Activated CD4-positive, alpha-beta T cell treated with anti-CD3 and anti-CD28 coated beads for 48 hours (primary cell): ENCODE measurements around the gene GNG7.
"Not testable (repeated sequence)": the region's sequence is repeated elsewhere in the genome, so short reads cannot be mapped to it uniquely, and the experiment has no call there.

Experiments used
- DNase-seq: peaks from one replicate; pipeline ENCODE4 v3.0.0-alpha.2; 2020

Gene GNG7

DNA sequence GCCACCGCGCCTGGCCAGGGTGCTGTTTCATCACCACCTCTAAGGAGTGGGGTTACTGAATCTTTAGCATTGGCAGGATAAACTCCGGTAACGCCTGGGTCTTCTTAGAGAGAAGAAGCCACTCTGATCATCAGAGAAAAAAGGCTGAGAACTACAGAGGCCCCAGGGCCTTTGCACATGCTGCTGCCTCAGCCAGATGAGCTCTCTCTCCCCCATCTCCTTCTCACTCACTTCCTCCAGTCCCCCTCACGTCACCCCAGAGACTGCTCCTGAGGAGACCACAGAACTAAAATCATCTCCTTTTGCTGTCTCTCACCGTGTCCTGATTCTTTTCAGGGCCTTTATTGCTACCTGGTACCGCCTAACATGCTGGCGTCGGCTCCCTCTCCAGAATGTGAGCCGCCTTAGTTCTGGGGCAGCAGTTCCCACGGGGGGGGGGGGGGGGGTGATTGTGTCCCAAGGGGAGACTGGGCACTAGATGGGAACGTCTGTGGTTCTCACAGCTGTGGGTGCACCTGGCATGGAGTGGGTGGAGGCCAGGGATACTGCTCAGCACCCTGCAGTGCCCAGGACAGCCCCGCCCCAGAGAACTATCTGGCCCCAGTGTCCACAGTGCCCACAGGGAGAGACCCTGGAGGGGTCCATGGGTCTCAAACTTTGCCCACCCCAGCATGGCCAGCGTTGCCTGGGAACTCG lies 23.8 kb upstream of the GNG7 start:
- no peak for DNase-seq

DNA sequence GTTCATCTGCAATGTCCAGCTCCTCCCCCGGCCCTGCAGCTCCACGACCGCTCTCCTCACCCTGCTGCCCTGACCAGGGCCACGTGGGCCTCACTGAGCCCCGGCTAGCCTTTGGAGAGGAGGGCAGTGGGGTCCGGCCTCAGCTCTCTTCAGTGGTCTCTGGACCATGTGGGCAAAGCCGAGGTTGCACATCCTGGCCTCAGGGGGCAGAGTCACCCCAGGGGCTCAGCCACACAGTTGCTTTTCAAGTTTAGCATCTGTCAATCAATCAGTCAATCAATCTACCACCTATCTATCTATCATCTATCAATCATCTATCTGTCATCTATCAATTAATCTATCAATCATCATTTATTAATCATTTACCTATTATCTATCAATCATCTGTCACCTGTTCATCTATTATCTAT lies 21.7 kb upstream of the GNG7 start:
- no peak for DNase-seq

DNA sequence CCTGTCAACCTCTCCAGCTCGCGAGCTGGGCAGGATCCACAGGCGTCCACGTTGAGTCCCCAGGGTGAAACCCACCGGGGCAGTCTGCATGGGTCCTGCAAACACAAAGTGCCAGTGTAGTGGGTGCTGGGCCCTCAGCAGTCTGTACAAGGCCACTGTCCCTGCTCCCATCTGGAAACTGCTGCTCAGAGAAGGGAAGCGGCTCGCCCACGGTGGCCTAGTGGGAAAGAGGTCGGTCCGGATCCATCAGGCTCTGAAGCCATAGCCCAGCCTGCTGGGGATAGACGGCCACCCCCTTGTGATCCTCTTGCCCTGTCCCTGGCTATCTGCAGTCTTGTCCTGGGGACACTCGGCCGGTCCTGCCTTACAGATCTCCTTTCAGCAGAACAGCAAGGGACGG lies 21.3 kb upstream of the GNG7 start:
- no peak for DNase-seq

DNA sequence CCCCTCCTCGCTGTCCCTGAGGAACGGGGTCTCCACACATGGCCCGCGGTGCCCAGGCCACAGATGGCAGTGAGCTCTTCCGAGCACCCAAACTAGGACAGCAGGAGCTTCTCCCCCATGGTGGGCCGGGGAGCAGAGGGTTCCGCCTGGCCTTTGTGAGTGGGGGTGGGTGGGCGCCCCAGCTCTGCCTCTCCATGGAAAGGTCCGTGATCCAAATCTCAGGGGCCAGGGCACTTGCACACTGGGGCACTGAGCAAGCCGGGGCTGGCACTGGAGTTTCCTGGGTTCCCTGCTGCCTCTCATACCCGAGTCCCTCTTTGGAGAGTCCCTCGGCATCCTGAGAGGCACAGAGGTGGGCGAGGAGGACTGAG lies 20.8 kb upstream of the GNG7 start:
- DNase-seq = no peak

DNA sequence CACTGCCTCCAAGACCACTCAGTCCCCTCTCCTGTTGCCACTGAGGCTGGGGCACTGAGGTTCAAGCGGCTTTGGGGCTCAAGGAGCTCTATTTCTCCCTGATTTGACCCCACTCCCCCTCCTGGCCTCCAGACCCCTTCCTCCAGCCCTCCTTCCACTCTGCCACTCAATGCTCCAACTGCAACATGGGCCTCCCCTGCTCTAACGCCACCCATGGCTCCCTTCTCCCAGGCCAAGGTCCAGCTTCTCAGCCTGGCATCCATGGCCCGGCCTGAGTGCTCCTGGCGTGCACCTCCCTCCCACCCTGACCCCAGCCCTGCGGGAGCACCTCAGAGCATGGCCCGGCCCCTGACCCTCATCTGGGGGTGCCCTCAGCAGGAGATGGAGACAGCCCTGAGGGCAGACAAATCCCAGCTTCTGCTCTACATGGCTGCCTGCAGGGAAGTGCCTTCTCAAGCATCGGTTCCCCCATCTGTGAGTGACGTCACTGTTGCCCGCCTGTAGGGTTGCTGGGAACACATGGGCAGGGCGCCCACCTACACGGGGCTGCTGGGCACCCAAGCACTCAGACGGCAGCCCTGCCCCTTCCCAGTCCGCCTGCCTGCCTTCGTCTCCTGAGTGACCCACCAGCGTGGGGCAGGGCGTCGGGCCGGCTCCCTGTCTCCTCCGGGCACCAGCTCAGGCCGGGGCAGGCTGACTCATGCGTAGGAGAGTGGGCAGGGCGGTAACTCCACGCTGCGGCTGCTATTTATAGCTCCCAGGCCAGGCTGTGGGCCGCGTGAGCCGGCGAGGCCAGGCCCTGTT lies 20.2 kb upstream of the GNG7 start:
- DNase-seq = no peak

DNA sequence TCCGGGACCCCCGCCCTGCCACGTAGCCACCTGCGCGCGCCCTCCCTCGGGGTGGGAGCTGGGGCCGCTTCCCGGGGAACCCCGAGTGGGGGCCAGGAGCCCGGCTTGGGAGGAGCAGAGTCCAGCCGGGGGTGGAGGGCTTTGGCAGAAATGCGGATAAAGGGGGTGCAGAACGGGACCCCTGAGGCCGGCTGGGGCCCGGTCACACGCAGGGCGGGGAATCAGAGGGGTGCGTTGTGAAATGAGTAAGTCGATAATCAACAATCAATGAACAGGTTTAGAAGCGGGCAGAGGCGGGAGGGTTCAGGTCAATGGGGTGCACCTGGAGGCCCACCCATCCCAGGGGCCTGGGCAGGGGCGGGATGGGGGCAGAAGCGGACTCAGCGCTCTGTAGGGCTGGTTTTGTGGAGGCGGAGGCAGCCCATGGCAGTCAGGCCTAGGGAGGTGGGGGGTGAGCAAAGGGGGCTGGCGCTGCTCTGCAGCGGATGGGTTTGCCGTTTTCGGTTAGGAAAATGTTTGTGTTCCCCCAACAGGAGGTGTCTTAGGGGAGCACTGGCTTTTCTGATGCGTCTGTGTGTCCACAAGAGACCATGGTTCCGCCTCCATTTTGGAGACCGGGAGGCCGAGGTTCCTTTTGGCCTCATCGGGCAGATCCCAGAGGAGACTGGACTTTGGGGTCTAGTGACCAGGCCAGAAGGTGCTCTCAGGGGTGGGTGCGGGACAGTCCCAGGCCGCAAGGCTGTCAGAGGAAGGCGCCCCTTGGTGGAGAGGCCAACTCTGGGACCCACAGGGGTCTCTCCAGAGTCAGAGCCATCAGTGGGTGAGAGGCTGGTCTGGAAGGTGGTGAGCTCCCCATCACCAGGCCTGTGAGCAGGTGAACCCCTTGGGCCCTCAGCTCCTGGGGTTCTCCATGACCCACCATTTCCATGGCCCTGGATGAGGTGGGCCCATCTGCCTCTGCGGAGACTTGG lies 19.4 kb upstream of the GNG7 start:
- no peak for DNase-seq

DNA sequence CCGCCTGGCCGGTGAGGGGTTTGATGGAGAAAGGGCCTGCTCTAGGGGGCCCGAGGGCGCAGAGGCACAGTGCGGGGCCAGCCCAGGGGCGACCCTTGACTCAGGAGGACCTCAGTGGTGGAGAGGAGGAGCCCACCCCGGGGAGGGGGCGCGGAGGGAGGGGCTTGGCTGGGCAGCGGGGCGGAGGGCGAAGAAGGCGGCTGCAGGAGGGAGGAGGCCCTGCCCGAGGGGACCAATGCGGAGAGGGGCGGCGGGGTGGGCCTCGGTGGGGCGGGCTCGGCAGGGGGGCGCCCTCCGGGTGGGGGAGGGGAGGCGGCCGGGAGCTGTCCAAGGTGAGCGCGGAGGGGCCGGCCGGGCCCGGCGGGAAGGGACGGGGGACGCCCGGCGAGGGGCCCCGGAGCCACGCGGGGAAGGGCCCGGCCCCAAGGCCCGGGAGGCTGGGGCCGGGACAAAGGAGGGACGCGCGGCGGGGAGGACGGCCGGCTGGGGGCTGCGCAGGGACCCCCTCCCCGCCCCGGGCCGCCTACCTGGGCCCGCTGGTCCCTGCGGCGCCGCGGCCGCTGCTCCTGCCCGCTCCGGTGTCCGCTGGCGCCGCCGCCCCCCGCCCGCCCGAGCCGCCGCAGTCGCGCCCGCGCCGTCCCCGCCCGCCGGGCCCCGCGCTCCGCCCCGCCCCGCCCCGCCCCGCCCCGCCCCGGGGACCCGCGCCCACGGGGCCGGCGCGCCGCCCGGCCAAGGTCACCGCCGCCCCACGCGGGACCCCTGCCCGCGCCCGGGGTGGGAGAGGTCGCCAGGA lies 18.5 kb upstream of the GNG7 start, which contains the start of gene DIRAS1:
TSS of gene DIRAS1 (minus strand) at position 596 of the 793 bp plus-strand sequence. CDS start 3,566 bp downstream, outside the sequence.
- DNase-seq = no peak

DNA sequence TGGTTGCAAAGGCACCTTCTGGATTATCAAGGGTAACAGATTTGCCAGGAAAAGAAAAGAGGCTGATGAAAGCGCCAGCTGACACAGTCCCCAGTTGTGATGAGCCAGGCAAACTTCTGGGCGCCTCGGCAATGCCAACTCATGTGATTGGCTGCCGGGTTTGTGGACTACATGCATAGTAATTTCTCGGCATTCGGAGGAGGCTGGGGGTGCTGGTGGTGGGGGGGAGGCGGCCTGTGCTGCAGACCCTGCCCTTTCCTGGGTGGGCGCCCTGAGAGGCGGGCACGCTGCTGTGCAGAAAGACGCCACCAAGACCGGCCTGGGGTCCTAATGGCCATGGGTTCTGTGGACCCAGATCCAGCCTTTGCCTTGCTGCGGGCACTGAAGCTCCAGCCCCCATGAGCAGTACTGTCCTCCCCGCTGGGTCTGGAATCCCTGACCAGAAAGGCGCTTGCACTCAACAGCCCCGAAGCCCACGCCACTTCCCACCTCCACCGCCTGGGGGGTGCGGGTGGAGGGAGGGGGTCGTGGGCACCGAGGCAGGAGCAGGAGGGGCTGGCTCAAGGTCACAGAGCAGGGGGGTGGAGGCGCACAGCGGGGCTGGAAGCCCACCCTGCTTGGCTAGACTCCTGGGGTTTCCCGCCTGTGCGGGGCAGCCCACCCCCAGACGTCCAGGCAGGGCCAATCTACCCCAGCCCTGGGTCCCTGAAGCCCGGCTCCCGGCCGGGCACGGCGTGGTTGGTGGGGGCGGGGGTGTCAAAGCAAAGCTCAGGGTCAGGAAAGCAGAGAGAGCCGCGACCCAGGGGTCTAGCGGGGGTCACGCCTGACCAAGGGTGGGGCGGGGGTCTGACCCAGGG lies 17.7 kb upstream of the GNG7 start:
- peak; percentile 36 for DNase-seq

DNA sequence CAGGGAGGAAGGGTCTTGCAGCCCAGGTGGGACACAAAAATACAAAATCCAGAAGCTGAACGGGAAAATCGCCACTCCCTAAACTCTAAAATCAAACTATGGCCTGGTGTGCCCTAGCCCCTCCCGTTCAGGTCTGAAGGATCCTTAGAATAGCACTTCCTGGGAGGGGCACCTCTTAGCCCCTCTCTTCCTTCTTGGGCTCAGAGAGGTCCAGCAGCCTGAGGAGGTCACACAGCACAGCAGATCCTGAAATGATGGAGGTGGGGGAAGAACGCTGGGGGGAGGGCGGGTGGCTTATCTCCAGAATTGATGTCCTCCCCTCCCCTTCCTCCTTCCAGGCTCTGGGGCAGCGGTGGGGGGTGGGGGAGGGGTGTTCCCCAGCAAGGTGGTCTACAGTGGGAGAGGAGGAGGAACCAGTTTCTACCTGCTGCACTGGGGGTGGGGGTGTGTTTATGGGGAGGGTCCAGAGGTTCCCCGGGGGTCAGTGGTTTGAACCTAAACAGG lies 16.8 kb upstream of the GNG7 start:
- DNase-seq = no peak

DNA sequence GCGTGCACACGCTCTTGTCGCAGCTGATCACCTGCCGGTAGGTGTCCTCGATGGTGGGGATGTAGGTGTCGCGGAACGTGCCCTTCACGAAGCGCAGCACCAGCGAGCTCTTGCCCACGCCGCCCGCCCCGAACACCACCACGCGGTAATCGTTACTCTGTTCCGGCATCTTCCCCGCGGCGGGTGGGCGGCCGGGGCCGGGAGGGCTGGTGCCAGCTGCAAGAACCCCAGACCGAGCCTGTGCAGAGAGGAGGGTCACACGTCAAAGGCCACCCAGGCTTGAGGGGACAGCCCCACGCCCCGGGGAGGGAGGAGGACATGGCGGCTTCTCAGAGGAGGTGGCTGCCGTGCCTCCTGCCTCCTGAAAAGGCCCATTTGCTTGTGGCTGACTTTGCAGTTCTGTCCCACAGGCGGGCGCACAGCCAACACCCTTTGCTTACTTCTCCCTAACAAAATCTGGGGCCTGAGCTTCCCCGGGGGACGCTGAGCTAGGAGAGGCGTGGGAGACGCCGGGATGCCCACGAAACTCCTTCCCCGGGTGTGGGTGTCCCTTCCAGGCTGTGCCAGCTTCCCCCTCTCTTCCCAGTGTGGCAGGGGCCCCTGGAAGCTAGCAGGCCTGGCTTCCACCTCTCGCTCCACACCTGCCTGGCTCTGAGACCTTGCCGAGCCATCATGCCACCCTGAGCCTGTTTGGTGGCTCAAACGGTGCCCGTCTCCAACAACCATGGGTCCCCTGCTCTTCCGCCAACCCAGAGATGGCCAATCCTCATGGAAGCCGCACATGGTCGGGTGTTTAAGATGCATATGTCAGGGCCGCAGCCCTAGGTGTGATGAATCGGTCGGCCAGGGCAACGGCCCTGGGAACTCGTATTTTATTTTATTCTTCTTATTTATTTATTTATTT lies 15.4 kb upstream of the GNG7 start:
- no peak for DNase-seq

DNA sequence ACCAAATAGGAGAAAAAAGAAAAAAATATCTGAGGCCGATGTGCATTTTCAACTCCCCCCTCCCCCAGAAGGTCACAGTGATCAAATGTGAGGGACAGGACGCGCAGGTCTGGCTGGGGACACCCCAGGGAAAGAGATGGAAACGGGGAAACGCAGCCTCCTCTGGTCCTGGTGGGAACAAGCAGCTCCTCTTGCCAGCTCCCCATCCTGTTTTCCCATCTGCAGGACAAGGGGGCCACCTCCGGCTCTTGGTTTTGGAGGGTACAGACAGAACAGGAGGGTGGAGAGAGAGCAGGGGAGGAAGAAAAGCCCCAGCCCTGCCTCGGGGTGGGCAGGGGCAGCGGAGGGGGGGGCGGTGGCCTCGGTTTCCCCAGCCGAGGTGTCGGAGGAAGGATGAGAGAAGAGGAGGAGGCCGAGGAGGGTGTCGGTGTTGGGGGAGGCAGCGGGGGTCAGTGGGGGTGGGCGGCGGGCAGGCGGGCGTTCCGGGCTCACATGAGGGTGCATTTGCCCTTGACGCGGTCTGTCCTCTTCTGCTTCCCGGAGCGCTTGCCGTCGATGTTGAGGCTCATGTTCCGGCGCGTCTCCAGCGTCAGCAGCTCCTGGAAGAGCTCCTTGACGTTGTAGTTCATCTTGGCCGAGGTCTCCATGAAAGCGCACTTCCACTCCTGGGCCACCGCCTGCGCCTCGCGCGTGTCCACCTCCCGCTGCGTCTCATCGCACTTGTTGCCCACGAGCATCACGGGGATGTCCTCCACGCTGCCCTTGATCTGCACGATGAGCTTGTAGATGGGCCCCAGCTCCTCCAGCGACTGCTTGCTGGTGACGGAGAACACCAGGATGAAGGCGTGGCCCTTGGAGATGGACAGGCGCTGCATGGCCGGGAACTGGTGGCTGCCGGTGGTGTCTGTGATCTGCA lies 14.5 kb upstream of the GNG7 start:
- DNase-seq = no peak

DNA sequence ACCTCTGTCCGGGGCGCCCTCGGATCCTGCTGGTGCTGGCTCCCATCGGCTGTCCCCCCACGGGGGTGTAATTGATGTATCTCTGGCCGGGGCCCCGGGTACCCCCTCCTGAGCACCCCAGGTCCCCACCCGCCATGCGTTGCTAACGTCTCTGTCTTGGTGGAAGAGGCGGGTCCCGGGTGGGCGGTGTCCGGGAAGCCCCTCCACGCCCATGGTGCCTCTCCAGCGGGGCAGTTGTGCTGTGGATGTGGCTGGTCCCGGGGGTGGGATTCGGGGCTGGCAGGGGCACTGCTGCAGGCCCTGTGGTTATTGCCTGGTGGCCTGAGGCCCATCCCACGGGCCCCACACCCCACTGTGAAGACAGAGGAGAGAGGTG lies 13.8 kb upstream of the GNG7 start:
- no peak for DNase-seq

DNA sequence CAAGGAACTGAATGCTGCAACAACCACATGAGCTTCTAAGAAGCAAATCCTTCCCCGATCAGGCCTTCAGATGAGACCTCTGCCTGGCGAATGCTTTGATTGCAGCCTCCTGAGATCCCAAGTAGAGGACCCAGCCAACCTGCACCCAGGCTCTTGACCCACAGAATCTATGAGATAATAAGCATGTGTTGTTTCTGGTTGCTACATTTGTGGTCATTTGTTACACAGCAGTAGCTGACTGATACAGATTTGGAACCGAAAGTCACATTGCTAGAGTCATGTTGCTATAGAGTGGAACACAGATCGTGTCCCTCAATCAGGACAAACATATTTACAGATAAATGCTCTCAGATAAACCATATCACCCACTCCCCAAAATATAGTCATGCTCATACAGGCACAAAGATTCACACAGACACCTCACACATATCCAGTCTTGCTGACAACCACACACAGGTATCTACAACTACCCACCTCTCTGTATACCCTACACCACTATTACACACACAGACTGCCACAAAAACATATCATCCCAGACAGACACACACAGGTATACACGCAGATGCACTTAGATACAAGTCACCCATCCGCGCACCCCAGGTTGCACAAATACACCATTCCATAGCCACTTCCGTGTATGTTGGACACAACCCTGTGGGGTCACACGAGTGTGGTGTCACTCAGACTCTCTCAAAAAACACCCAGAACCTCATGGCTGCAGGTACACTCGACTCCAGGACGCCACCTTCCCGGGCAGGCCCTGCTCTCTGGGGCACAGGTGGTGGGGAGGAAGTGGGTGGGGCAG lies 13.2 kb upstream of the GNG7 start:
- DNase-seq = no peak

DNA sequence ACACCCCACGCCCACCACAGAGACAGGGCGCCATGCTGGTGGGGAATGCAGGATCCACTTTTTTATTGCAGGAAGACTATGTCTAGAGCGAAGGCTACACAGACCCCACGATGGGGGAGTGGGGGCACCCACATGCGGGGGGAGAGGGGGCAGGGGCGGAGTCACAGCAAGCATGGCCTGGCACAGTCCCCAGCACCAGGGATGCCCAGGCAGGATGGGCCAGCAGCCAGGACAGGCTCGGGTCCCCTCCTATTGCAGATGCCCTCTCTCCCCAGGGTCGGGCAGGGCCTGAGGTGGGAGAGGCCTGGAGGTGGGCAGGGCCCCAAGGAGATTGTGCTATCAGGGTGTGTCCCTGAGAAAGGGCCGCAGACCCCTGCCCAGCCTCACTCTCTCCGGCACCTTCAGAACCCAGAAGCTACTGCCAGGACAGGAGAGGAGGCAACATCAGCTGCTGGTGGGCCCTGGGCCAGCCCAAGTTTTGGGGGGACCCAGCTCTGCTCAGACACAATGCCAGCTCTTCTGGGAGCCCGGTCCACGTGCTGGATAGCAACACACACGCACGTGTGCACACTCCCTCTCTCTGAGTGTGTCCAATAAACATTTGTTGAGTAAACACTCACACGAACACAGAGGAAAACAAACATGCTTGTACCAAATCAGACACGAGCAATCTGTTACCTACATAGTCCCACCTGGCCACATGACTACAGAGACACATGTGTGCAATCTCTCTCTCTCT lies 12.2 kb upstream of the GNG7 start:
- no peak for DNase-seq

DNA sequence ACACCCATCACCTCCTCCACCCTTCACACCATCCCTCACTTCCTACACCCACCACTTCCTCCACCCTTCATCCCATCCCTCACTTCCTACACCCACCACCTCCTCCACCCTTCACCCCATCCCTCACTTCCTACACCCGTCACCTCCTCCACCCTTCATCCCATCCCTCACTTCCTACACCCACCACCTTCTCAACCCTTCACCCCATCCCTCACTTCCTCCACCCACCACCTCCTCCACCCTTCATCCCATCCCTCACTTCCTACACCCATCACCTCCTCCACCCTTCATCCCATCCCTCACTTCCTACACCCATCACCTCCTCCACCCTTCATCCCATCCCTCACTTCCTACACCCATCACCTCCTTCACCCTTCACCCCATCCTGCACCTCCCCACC lies 11.6 kb upstream of the GNG7 start:
- not testable (repeated sequence) for DNase-seq

DNA sequence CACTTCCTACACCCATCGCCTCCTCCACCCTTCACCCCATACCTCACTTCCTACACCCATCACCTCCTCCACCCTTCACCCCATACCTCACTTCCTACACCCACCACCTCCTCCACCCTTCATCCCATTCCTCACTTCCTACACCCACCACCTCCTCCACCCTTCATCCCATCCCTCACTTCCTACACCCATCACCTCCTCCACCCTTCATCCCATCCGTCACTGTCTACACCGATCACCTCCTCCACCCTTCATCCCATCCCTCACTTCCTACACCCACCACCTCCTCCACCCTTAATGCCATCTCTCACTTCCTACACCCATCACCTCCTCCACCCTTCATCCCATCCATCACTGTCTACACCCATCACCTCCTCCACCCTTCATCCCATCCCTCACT lies 10.7 kb upstream of the GNG7 start:
- not testable (repeated sequence) for DNase-seq

DNA sequence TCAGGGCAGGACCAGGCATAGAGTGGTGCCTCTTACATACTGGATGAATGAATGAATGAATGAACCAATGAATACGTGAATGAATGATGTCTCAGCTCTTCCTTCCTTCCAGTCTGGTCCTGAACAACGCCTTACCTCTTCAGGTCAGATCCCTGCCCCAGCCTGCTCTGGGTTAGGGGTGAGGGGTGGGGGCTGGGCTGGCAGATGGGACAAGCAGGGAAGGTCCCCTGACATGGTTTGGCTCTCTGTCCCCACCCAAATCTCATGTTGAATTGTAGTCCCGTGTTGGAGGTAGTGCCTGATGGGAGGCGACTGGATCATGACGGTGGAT lies 9.3 kb upstream of the GNG7 start:
- no peak for DNase-seq
